HG03159 (cell line): ENCODE data around the gene MRPS23.

Experiments
- ATAC-seq: cut with Tn5 transposase; IDR thresholded peaks from one replicate; pipeline ENCODE4 v1.9.1; 2021; ENCODE audit warnings: mild to moderate bottlenecking, moderate library complexity; ENCODE audit not compliant: unreplicated experiment

MRPS23 gene

GRCh38 chr17:57838857-57839570 lies 10.8 kb downstream of the MRPS23 start:
- ATAC-seq: no peak

GRCh38 chr17:57838453-57838852 lies 11.4 kb downstream of the MRPS23 start:
- ATAC-seq: no peak

GRCh38 chr17:57835333-57835900 lies 14.4 kb downstream of the MRPS23 start:
- ATAC-seq: no peak

- no peak for ATAC-seq
Observed at GRCh38 chr17:57834146-57834741, 15.6 kb downstream of the MRPS23 start.

- ATAC-seq: no peak
Observed at GRCh38 chr17:57833179-57833939, 16.5 kb downstream of the MRPS23 start.

- ATAC-seq: no peak
Observed at GRCh38 chr17:57832314-57833178, 17.3 kb downstream of the MRPS23 start.

- no peak for ATAC-seq
Observed at GRCh38 chr17:57830880-57831279, 19.0 kb downstream of the MRPS23 start.

GRCh38 chr17:57823469-57824401 lies 26.1 kb downstream of the MRPS23 start:
- ATAC-seq: no peak

- ATAC-seq: no peak
Observed at GRCh38 chr17:57819867-57820266, 30.0 kb downstream of the MRPS23 start.

- no peak for ATAC-seq
Observed at GRCh38 chr17:57819285-57819684, 30.6 kb downstream of the MRPS23 start.

- no peak for ATAC-seq
Observed at GRCh38 chr17:57818066-57818465, 31.8 kb downstream of the MRPS23 start.

GRCh38 chr17:57817299-57817698 lies 32.5 kb downstream of the MRPS23 start:
- ATAC-seq: no peak

GRCh38 chr17:57814421-57814820 lies 35.4 kb downstream of the MRPS23 start:
- ATAC-seq: no peak

- no peak for ATAC-seq
Observed at GRCh38 chr17:57811638-57812280, 38.1 kb downstream of the MRPS23 start.

GRCh38 chr17:57810721-57811637 lies 38.9 kb downstream of the MRPS23 start:
- ATAC-seq: no peak

- ATAC-seq: no peak
Observed at GRCh38 chr17:57809879-57810278, 40.0 kb downstream of the MRPS23 start.

- no peak for ATAC-seq
Observed at GRCh38 chr17:57808882-57809281, 41.0 kb downstream of the MRPS23 start.
